CD1c-positive myeloid dendritic cell (primary cell): Measurements from ENCODE around the gene LAIR1.

Experiments
- DNase-seq: peaks from one replicate; pipeline ENCODE4 v3.0.0-alpha.2; 2016; ENCODE audit errors: extremely low spot score

The LAIR1 gene

DNA sequence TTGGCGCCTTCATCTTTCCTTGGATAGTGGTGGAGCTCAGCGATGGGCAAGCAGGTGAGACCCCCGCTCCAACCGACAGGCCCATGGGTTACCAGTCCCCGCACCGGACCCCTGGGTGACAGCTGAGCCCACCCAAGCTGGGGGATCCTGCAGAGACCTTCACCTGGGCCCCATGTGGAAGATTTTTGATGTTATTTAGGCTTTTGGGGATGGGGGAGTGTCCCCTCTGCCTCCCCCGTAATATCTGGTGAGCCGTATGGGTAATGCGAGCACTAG is 46.8 kb downstream of the LAIR1 start:
- DNase-seq = no peak

DNA sequence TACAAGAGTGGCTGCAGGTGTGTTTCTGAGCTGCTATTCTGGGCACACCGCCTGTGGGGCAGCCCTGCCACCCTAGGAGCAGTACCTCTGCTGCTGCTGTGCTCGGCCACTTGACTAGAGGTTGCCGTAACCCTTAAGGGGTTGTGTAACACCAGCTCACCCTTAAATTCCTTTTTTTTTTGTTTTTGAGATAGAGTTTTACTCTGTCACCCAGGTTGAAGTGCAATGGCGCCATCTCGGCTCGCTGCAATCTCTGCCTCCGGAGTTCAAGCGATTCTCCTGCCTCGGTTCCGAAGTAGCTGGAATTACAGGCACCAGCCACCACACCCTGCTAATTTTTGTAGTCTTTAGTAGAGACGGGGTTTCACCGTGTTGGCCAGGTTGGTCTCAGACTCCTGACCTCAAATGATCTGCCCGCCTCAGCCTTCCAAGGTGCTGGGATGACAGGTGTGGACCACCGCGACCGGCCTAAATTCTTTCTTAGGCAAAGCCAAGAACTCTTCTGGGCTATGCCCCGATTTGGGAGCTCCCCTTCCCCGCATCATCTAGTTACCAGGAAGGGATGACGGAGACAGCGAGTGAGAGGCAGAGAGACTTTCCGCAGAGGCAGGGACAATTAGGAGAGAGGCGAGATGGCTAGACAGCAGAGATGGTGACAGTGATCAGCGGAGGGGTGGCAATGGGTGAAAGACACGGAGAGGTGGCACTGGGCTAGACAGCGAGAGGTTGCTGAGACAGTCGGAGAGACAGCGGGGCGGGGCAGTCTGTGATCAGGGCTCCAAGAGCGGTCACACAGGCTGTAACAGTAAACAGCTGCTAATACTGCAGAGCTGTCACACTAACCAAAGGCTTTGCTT is 47.4 kb downstream of the LAIR1 start:
- DNase-seq = peak; percentile 71

DNA sequence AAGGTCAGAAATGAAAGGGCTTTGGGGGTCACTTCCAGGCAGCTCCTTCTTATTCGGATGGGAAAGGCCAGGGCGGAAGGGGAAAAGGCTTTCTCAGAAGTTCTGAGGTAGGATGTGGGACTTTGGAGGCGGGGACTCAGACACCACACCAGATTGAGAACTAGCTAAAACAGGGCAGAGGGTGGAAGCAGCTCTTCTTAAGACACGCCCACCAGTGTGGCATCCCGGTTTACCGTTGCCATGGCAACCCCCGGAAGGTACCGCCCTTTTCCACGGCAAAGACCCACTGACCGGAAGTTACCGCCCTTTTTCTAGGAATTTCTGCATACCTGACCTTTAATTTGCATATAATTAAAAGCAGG is 48.0 kb downstream of the LAIR1 start:
- DNase-seq = peak; percentile 86

DNA sequence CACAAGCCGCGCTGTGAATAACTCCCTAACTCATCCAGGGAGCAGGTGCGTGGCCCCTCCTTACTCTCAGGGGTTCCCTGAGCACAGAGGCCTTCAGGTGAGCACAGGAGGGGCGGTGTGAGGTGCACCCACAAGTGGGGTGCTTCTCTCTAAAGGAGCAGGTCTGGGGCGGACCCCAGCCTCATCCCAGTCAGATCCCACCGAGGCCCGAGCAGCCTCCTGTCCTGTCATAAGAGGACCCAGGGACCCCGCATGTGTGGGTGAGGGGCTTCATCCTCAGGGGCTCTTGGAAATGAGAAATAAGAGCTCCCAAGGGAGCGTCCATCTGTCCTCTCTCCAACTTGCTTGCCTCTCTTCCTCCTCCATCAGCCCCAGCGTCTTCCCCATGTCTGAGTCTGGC is 48.8 kb downstream of the LAIR1 start:
- DNase-seq = no peak

DNA sequence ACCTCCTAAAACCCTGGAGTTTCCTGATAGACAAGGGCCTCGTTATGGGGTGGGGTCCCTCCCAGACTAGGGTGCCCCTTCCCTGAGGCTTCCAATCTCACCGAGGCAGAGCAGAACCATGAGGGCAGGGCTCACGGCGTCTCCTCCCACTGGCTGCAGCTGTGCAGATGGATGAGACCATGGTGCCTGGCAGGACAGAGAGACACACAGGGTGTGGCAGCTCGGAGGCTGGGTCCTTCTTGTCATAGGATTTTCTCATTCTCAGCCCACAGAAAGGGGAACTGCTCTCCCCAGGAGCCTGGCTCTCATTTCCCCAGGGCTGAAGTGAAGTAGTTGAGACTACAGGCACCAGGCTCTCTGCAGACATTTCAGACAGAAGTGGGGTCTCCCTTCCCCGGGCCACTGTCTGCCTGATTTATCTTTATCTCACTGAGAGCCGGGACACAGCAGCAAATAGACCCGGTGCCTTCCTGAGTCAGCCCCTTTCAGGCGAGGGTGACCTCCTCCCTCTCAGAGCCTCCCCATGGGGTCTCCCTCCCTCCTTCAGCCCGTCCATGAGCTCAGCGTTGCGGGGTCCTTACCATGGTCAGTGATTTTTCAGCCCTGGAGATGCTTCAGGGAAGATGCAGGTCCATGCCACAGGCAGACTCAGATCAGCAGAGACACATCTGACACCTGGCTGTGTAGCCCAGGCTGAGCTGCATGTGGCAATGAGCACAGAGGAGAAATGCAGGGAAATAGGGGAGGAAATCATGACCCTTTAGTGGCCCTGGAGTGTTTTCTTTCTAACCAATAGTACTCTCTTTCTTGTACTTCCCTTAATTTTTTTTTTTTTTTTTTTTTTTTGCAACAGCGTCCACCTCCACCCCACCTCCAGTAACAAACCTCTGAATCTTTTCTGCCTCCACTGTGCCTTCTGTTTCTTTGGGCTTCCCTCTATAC is 52.0 kb downstream of the LAIR1 start, which contains the start of gene LILRA5:
Gene LILRA5 (minus strand): TSS at position 731 of the 942 bp plus-strand sequence. CDS start 147 bp downstream, at position 584.
- DNase-seq = peak; percentile 88

- no peak for DNase-seq
These were observed 52.7 kb downstream of the LAIR1 start for GRCh38 chr19:54312011-54312410.

DNA sequence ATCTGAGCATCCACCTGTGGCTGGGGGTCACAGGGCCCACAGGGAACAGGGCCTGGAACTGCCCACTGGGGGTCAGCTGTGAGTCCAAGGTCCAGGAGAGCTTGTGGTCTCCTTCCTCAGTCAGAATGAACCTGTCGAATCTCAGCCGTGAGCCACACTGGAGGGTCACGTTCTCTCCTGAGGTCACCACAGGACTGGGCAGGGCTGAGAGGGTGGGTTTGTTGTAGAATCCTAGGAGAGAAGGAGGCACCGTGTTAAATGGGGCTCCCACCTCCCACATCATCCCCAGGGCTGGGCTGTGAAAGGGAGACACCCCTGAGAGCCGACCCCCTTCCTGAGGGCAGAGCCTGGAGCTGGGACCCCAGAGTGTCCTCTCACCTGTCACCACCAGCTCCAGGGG is 53.2 kb downstream of the LAIR1 start:
- DNase-seq = no peak

GRCh38 chr19:54310543-54310942 is 54.2 kb downstream of the LAIR1 start:
- DNase-seq = no peak

DNA sequence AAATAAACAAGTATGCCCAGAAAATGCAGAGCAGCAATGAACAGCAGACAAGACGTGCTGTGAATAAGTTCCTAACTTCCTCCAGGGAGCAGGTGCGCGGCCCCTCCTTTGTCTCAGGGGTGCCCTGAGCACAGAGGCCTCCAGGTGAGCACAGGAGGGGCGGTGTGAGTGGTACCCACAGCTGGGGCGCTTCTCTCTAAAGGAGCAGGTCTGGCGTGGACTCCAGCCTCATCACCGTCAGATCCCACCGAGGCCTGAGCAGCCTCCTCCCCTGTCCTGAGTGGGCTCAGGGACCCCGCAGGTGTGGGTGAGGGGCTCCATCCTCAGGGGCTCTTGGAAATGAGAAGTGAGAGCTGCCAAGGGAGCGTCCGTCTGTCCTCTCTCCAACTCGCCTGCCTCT is 54.9 kb downstream of the LAIR1 start:
- no peak for DNase-seq

DNA sequence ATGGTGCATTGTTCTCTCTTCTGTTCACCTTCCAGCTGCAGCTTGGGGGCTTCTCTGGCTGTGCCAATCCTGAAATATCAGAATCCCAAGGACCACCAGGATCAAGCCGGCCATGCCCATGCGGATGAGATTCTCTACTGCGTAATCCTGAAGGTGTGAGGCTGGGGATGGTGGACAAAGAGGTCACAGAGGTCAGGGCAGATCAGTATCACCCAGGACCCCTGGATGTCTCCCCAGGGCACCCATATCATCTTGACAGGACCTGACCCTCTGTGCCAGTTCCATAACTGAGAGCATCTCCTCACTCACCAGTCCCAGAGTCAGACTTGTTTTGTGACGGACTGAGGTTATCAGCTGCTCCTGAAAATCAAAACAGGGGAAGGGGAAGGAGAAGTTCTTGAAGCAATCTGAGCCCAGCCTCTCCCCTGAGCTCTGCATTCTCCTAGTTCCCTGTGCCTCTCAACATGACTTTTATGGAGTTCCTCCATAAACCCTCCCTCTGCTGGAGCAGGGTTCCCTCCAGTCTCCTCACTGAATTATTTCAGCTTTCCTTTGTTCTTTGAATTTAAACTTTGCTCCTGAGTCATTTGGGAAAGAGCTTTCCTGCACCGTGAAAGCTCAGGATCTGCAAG is 57.2 kb downstream of the LAIR1 start:
- peak; percentile 42 for DNase-seq

GRCh38 chr19:54305141-54305540 is 59.6 kb downstream of the LAIR1 start:
- DNase-seq = no peak

- peak; percentile 85 for DNase-seq
These were observed 62.5 kb downstream of the LAIR1 start for GRCh38 chr19:54302257-54302656.
